PC-3 (cell line): ENCODE measurements around the gene USP3.

Experiments
- EZH2 ChIP-seq: fragments of 300-600 bp; sonication (generic); IDR thresholded peaks from one replicate; pipeline ENCODE4 v1.6.1; 2017; ENCODE audit warnings: antibody characterized with exemption, mild to moderate bottlenecking, low read length; ENCODE audit not compliant: unreplicated experiment
- EZH2phosphoT487 ChIP-seq: fragments of 300-600 bp; sonication (generic); IDR thresholded peaks from 2 replicates; pipeline ENCODE4 v1.6.1; 2018; ENCODE audit warnings: mild to moderate bottlenecking, antibody characterized with exemption, low read length, borderline replicate concordance
- TF ChIP-seq, protein P1 (sequence below): fragments of 300-600 bp; sonication (generic); conservative IDR thresholded peaks from 2 replicates; pipeline ENCODE4 v1.5.1; 2017; ENCODE audit warnings: antibody characterized with exemption, low read depth, mild to moderate bottlenecking, low read length

DNA sequence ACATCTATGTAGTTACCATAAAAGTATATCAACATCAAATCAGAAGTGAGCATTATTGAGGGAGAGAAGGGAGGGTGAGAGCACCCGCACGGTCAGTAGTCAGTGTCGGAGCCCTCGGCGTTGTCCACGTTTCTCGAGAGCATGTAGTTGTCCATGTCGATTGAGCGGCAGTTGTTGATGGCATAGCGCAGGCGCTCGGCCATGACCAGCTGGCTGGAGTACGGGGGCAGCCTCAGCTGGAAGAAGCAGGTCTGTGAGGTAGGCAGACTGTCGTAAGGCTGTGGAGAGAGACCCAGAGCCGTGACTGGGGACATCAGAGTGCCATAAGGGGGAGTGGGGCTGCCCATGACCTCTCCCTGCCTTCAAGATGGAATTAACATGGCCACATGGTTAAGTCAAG, 104.6 kb downstream of the USP3 start:
- TF ChIP-seq, protein P1, sequence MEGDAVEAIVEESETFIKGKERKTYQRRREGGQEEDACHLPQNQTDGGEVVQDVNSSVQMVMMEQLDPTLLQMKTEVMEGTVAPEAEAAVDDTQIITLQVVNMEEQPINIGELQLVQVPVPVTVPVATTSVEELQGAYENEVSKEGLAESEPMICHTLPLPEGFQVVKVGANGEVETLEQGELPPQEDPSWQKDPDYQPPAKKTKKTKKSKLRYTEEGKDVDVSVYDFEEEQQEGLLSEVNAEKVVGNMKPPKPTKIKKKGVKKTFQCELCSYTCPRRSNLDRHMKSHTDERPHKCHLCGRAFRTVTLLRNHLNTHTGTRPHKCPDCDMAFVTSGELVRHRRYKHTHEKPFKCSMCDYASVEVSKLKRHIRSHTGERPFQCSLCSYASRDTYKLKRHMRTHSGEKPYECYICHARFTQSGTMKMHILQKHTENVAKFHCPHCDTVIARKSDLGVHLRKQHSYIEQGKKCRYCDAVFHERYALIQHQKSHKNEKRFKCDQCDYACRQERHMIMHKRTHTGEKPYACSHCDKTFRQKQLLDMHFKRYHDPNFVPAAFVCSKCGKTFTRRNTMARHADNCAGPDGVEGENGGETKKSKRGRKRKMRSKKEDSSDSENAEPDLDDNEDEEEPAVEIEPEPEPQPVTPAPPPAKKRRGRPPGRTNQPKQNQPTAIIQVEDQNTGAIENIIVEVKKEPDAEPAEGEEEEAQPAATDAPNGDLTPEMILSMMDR = no peak
- TF ChIP-seq EZH2 = no peak
- TF ChIP-seq EZH2phosphoT487 = no peak
